Measurements from ENCODE around the gene MICALL1.

MICALL1 gene

GRCh38 chr22:37906364-37907008 lies 389 bp downstream of the MICALL1 start:
- no peak for TF ChIP-seq CTCF (IDR thresholded peaks at IDR 0.05; ENCODE audit: low read depth, low read length)
- no peak for DNase-seq (ENCODE audit: extremely low read depth, low read depth)

GRCh38 chr22:37907036-37907954 lies 1.2 kb downstream of the MICALL1 start:
- TF ChIP-seq CTCF (IDR thresholded peaks at IDR 0.05; ENCODE audit: low read depth, low read length) = no peak
- DNase-seq (ENCODE audit: extremely low read depth, low read depth) = no peak

GRCh38 chr22:37909766-37910165 lies 3.7 kb downstream of the MICALL1 start:
- peak; percentile 63 for DNase-seq (ENCODE audit: extremely low read depth, low read depth)
- no peak for TF ChIP-seq CTCF (IDR thresholded peaks at IDR 0.05; ENCODE audit: low read depth, low read length)

- no peak for TF ChIP-seq CTCF (IDR thresholded peaks at IDR 0.05; ENCODE audit: low read depth, low read length)
These were observed 5.0 kb downstream of the MICALL1 start for GRCh38 chr22:37910890-37911672.

GRCh38 chr22:37911697-37912096 lies 5.6 kb downstream of the MICALL1 start:
- no peak for TF ChIP-seq CTCF (IDR thresholded peaks at IDR 0.05; ENCODE audit: low read depth, low read length)
- no peak for DNase-seq (ENCODE audit: extremely low read depth, low read depth)

More at GRCh38 chr22:37910890-37911672, 5.0 kb downstream of the MICALL1 start:
- no peak for DNase-seq (ENCODE audit: extremely low read depth, low read depth)

GRCh38 chr22:37912171-37912570 lies 6.1 kb downstream of the MICALL1 start:
- no peak for TF ChIP-seq CTCF (IDR thresholded peaks at IDR 0.05; ENCODE audit: low read depth, low read length)
- DNase-seq (ENCODE audit: extremely low read depth, low read depth) = no peak

Measured in AG09319 (cell line).